ENCODE measurements around the gene RPS6KL1. TPM values are rescaled to one million over a fixed set of nuclear protein-coding genes. Genes with fewer than 3 reads are reported as not detected.

Gene RPS6KL1
- total and polyA plus RNA-seq, 9 donors: 6.1 to 11.2 (median 7.6) TPM

- 69% methylated on average over 4 of the region's 5 CpGs for WGBS (ENCODE audit: insufficient coverage)
- Histone ChIP-seq H3K36me3 (ENCODE audit: control insufficient read depth, insufficient read depth, low read length) (no peaks in the 10 kb centered on the region), H3K9me3 (replicated peaks; ENCODE audit: control insufficient read depth, low read depth, low read length) (no peaks in the 10 kb centered on the region), H3K4me3 (ENCODE audit: low read length) (no peak overlapping the region), H3K27me3 (ENCODE audit: control insufficient read depth, insufficient read depth, low read length) (no peaks in the 10 kb centered on the region), H3K4me1 (ENCODE audit: control insufficient read depth, insufficient read depth, low read length) (peaks cover 48% of the 10 kb centered on the region), H3K27ac (ENCODE audit: low read length) (no peak overlapping the region)
- no peak for DNase-seq
These were observed 9.6 kb downstream of the RPS6KL1 start for GRCh38 chr14:74913393-74913910.

- 95% methylated on average over 8 of the region's 10 CpGs for WGBS (ENCODE audit: insufficient coverage)
- Histone ChIP-seq H3K27ac (ENCODE audit: low read length) (no peak overlapping the region), H3K9me3 (replicated peaks; ENCODE audit: control insufficient read depth, low read depth, low read length) (no peaks in the 10 kb centered on the region), H3K4me1 (ENCODE audit: control insufficient read depth, insufficient read depth, low read length) (peaks cover 48% of the 10 kb centered on the region), H3K36me3 (ENCODE audit: control insufficient read depth, insufficient read depth, low read length) (no peaks in the 10 kb centered on the region), H3K27me3 (ENCODE audit: control insufficient read depth, insufficient read depth, low read length) (no peaks in the 10 kb centered on the region), H3K4me3 (ENCODE audit: low read length) (no peak overlapping the region)
- DNase-seq: no peak
These were observed 10.3 kb downstream of the RPS6KL1 start for GRCh38 chr14:74912801-74913200.

GRCh38 chr14:74912111-74912510, 10.9 kb downstream of the RPS6KL1 start:
- no peaks in the 10 kb centered on the region for H3K36me3 ChIP-seq (ENCODE audit: control insufficient read depth, insufficient read depth, low read length)
- H3K27ac ChIP-seq (ENCODE audit: low read length): no peak overlapping the region
- no peak for DNase-seq
- no peaks in the 10 kb centered on the region for H3K27me3 ChIP-seq (ENCODE audit: control insufficient read depth, insufficient read depth, low read length)
- H3K4me1 ChIP-seq (ENCODE audit: control insufficient read depth, insufficient read depth, low read length): peaks cover 48% of the 10 kb centered on the region
- WGBS (ENCODE audit: insufficient coverage): 87% methylated on average over 6 of the region's 6 CpGs
- no peak overlapping the region for H3K4me3 ChIP-seq (ENCODE audit: low read length)
- H3K9me3 ChIP-seq (replicated peaks; ENCODE audit: control insufficient read depth, low read depth, low read length): no peaks in the 10 kb centered on the region

GRCh38 chr14:74911704-74912103, 11.4 kb downstream of the RPS6KL1 start:
- H3K9me3 ChIP-seq (replicated peaks; ENCODE audit: control insufficient read depth, low read depth, low read length): no peaks in the 10 kb centered on the region

GRCh38 chr14:74911221-74911620, 11.8 kb downstream of the RPS6KL1 start:
- no peaks in the 10 kb centered on the region for H3K9me3 ChIP-seq (replicated peaks; ENCODE audit: control insufficient read depth, low read depth, low read length)
- 81% methylated on average over 5 of the region's 6 CpGs for WGBS (ENCODE audit: insufficient coverage)
- no peaks in the 10 kb centered on the region for H3K27me3 ChIP-seq (ENCODE audit: control insufficient read depth, insufficient read depth, low read length)
- no peak overlapping the region for H3K4me3 ChIP-seq (ENCODE audit: low read length)
- peaks cover 47% of the 10 kb centered on the region for H3K4me1 ChIP-seq (ENCODE audit: control insufficient read depth, insufficient read depth, low read length)
- H3K27ac ChIP-seq (ENCODE audit: low read length): no peak overlapping the region
- no peak for DNase-seq
- H3K36me3 ChIP-seq (ENCODE audit: control insufficient read depth, insufficient read depth, low read length): peaks cover 6% of the 10 kb centered on the region

More at GRCh38 chr14:74911704-74912103, 11.4 kb downstream of the RPS6KL1 start:
- Histone ChIP-seq H3K4me3 (ENCODE audit: low read length) (no peak overlapping the region), H3K27ac (ENCODE audit: low read length) (no peak overlapping the region), H3K36me3 (ENCODE audit: control insufficient read depth, insufficient read depth, low read length) (peaks cover 2% of the 10 kb centered on the region), H3K27me3 (ENCODE audit: control insufficient read depth, insufficient read depth, low read length) (no peaks in the 10 kb centered on the region), H3K4me1 (ENCODE audit: control insufficient read depth, insufficient read depth, low read length) (peaks cover 48% of the 10 kb centered on the region)
- no peak for DNase-seq
- 96% methylated on average over 5 of the region's 5 CpGs for WGBS (ENCODE audit: insufficient coverage)

GRCh38 chr14:74910556-74910955, 12.5 kb downstream of the RPS6KL1 start:
- Histone ChIP-seq H3K9me3 (replicated peaks; ENCODE audit: control insufficient read depth, low read depth, low read length) (no peaks in the 10 kb centered on the region), H3K27me3 (ENCODE audit: control insufficient read depth, insufficient read depth, low read length) (no peaks in the 10 kb centered on the region), H3K36me3 (ENCODE audit: control insufficient read depth, insufficient read depth, low read length) (peaks cover 11% of the 10 kb centered on the region), H3K4me1 (ENCODE audit: control insufficient read depth, insufficient read depth, low read length) (peaks cover 47% of the 10 kb centered on the region), H3K4me3 (ENCODE audit: low read length) (no peak overlapping the region), H3K27ac (ENCODE audit: low read length) (no peak overlapping the region)
- DNase-seq: no peak
- 63% methylated on average over 7 of the region's 10 CpGs for WGBS (ENCODE audit: insufficient coverage)

GRCh38 chr14:74909911-74910310, 13.1 kb downstream of the RPS6KL1 start:
- H3K36me3 ChIP-seq (ENCODE audit: control insufficient read depth, insufficient read depth, low read length): peaks cover 16% of the 10 kb centered on the region
- H3K4me1 ChIP-seq (ENCODE audit: control insufficient read depth, insufficient read depth, low read length): peaks cover 49% of the 10 kb centered on the region
- no peaks in the 10 kb centered on the region for H3K9me3 ChIP-seq (replicated peaks; ENCODE audit: control insufficient read depth, low read depth, low read length)
- 84% methylated on average over 8 of the region's 10 CpGs for WGBS (ENCODE audit: insufficient coverage)
- H3K27ac ChIP-seq (ENCODE audit: low read length): no peak overlapping the region
- no peak overlapping the region for H3K4me3 ChIP-seq (ENCODE audit: low read length)
- no peak for DNase-seq
- H3K27me3 ChIP-seq (ENCODE audit: control insufficient read depth, insufficient read depth, low read length): no peaks in the 10 kb centered on the region

- 83% methylated on average over 11 of the region's 14 CpGs for WGBS (ENCODE audit: insufficient coverage)
- no peak for DNase-seq
These were observed 13.6 kb downstream of the RPS6KL1 start for GRCh38 chr14:74909501-74909900.

GRCh38 chr14:74908861-74909341, 14.2 kb downstream of the RPS6KL1 start:
- H3K36me3 ChIP-seq (ENCODE audit: control insufficient read depth, insufficient read depth, low read length): peaks cover 25% of the 10 kb centered on the region
- no peaks in the 10 kb centered on the region for H3K27me3 ChIP-seq (ENCODE audit: control insufficient read depth, insufficient read depth, low read length)
- no peaks in the 10 kb centered on the region for H3K9me3 ChIP-seq (replicated peaks; ENCODE audit: control insufficient read depth, low read depth, low read length)
- no peak overlapping the region for H3K4me3 ChIP-seq (ENCODE audit: low read length)
- WGBS (ENCODE audit: insufficient coverage): 81% methylated on average over 5 of the region's 9 CpGs
- no peak overlapping the region for H3K27ac ChIP-seq (ENCODE audit: low read length)
- DNase-seq: no peak
- H3K4me1 ChIP-seq (ENCODE audit: control insufficient read depth, insufficient read depth, low read length): peaks cover 47% of the 10 kb centered on the region

More at GRCh38 chr14:74909501-74909900, 13.6 kb downstream of the RPS6KL1 start:
- Histone ChIP-seq H3K4me3 (ENCODE audit: low read length) (no peak overlapping the region), H3K4me1 (ENCODE audit: control insufficient read depth, insufficient read depth, low read length) (peaks cover 49% of the 10 kb centered on the region), H3K27ac (ENCODE audit: low read length) (no peak overlapping the region), H3K9me3 (replicated peaks; ENCODE audit: control insufficient read depth, low read depth, low read length) (no peaks in the 10 kb centered on the region), H3K36me3 (ENCODE audit: control insufficient read depth, insufficient read depth, low read length) (peaks cover 21% of the 10 kb centered on the region), H3K27me3 (ENCODE audit: control insufficient read depth, insufficient read depth, low read length) (no peaks in the 10 kb centered on the region)

- peak overlapping the region; percentile 45 for H3K27ac ChIP-seq (ENCODE audit: low read length)
- H3K36me3 ChIP-seq (ENCODE audit: control insufficient read depth, insufficient read depth, low read length): peaks cover 35% of the 10 kb centered on the region
- H3K4me1 ChIP-seq (ENCODE audit: control insufficient read depth, insufficient read depth, low read length): peaks cover 44% of the 10 kb centered on the region
- 45% methylated on average over 2 of the region's 6 CpGs for WGBS (ENCODE audit: insufficient coverage)
- H3K9me3 ChIP-seq (replicated peaks; ENCODE audit: control insufficient read depth, low read depth, low read length): no peaks in the 10 kb centered on the region
- no peak for DNase-seq
- no peaks in the 10 kb centered on the region for H3K27me3 ChIP-seq (ENCODE audit: control insufficient read depth, insufficient read depth, low read length)
- H3K4me3 ChIP-seq (ENCODE audit: low read length): no peak overlapping the region
These were observed 15.3 kb downstream of the RPS6KL1 start for GRCh38 chr14:74907744-74908143.
